ENCODE data around the gene OSBPL1A. TPM values are rescaled to one million over a fixed set of nuclear protein-coding genes. Genes with fewer than 3 reads are reported as not detected.

Gene OSBPL1A
- total and polyA plus RNA-seq, 10 of the 15 experiments (the other 5 are each of a cell fraction or from before 2014, with no cell fraction given): 0.02 to 0.83 (median 0.11) TPM; not detected in 6

- peaks cover 0 to 7% of the 10 kb centered on the region in 2 experiments for H3K36me3 ChIP-seq (ENCODE audit: control insufficient read depth in 2 of 2, insufficient read depth in 2 of 2, low read length in 1 of 2)
- H4K20me1 ChIP-seq (ENCODE audit: control insufficient read depth, insufficient read depth): no peaks in the 10 kb centered on the region
- no peaks in the 10 kb centered on the region for H3K9me3 ChIP-seq (replicated peaks; ENCODE audit: control insufficient read depth, insufficient read depth, low read length)
- POLR2A ChIA-PET: interaction anchor here (0.7 kb wide), 1 partner anchor 540 kb away, joined by 3 read pairs; no protein-coding TSS in a partner anchor
- no peak for FAIRE-seq
- H3K27me3 ChIP-seq (replicated peaks in 1 of 2; ENCODE audit: control insufficient read depth in 2 of 2, insufficient read depth in 2 of 2, low read length in 1 of 2): no peaks in the 10 kb centered on the region
- BruUV-seq (replicated peaks): no TSS peak
- no peak overlapping the region for H3K9ac ChIP-seq (ENCODE audit: control insufficient read depth, insufficient read depth, low read length)
- CTCF ChIA-PET: interaction anchor here (2.7 kb wide), 1 partner anchor 203 kb away, joined by 16 read pairs; no protein-coding TSS in a partner anchor
- RAD21 ChIA-PET (ENCODE audit: unreplicated experiment): interaction anchor here (0.7 kb wide), 1 partner anchor 111 kb away, joined by 3 read pairs; no protein-coding TSS in a partner anchor
- no peak overlapping the region for H3K4me2 ChIP-seq (ENCODE audit: control insufficient read depth, insufficient read depth)
- H2AFZ ChIP-seq (ENCODE audit: control insufficient read depth, low read depth, low read length): no peak overlapping the region
- H3K4me3 ChIP-seq: no peak overlapping the region
- intact Hi-C loops (cut with micrococcal nuclease; ENCODE audit: unreplicated experiment): no loop called here
- in situ Hi-C loops (cut with MboI): loop anchor here (10.0 kb wide), 1 partner anchor 497 kb away; no protein-coding TSS in a partner anchor
- WGBS (ENCODE audit: insufficient coverage, insufficient replicate concordance, low lambda C conversion rate, missing lambda C conversion rate): 67% methylated on average over 2 of the region's 2 CpGs
- SMC1A ChIA-PET (ENCODE audit: uncharacterized antibody, unreplicated experiment): no interaction called here
- no peak for DNase-seq (ENCODE audit: low read depth, low spot score)
- H3K27ac ChIP-seq (ENCODE audit: control insufficient read depth, insufficient read depth): no peak overlapping the region
- no peak for ATAC-seq
- TF ChIP-seq, protein P1, sequence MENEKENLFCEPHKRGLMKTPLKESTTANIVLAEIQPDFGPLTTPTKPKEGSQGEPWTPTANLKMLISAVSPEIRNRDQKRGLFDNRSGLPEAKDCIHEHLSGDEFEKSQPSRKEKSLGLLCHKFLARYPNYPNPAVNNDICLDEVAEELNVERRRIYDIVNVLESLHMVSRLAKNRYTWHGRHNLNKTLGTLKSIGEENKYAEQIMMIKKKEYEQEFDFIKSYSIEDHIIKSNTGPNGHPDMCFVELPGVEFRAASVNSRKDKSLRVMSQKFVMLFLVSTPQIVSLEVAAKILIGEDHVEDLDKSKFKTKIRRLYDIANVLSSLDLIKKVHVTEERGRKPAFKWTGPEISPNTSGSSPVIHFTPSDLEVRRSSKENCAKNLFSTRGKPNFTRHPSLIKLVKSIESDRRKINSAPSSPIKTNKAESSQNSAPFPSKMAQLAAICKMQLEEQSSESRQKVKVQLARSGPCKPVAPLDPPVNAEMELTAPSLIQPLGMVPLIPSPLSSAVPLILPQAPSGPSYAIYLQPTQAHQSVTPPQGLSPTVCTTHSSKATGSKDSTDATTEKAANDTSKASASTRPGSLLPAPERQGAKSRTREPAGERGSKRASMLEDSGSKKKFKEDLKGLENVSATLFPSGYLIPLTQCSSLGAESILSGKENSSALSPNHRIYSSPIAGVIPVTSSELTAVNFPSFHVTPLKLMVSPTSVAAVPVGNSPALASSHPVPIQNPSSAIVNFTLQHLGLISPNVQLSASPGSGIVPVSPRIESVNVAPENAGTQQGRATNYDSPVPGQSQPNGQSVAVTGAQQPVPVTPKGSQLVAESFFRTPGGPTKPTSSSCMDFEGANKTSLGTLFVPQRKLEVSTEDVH (IDR thresholded peaks at IDR 0.05; ENCODE audit: low read depth, partially characterized antibody): no peak
- TF ChIP-seq HDAC2 (IDR thresholded peaks at IDR 0.05) (no peak), NR2C1 (IDR thresholded peaks at IDR 0.05) (no peak)
- H3K79me2 ChIP-seq (ENCODE audit: control insufficient read depth, insufficient read depth, low read length): no peaks in the 10 kb centered on the region
- H3K4me1 ChIP-seq (ENCODE audit: control insufficient read depth, insufficient read depth, low read length): no peaks in the 10 kb centered on the region
Observed at GRCh38 chr18:24121625-24122024, 276.0 kb downstream of the OSBPL1A start.

DNA sequence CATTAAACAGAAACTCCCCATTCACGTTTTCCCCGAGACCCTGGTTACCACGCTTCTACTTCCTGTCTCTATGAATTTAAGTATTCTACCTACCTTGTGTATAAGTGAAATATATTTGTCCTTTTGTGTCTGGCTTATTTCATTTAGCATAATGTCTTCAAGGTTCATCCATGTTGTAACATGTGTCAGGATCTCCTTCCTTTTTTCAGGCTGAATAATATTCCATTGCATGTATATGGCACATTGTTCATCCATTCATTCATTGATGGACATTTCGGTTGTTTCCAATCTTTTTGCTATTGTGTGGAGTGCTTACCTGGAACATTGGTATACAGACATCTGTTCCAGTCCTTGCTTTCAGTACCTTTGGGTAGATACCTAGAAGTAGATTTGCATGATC lies 276.9 kb downstream of the OSBPL1A start:
- H3K27me3 ChIP-seq (replicated peaks in 1 of 2; ENCODE audit: control insufficient read depth in 2 of 2, insufficient read depth in 2 of 2, low read length in 1 of 2): no peaks in the 10 kb centered on the region
- ATAC-seq (no peak), DNase-seq (ENCODE audit: low read depth, low spot score) (no peak), FAIRE-seq (no peak)
- no peak overlapping the region for H3K4me3 ChIP-seq
- H3K9me3 ChIP-seq (replicated peaks; ENCODE audit: control insufficient read depth, insufficient read depth, low read length): no peaks in the 10 kb centered on the region
- H4K20me1 ChIP-seq (ENCODE audit: control insufficient read depth, insufficient read depth): no peaks in the 10 kb centered on the region
- no peak overlapping the region for H2AFZ ChIP-seq (ENCODE audit: control insufficient read depth, low read depth, low read length)
- 84% methylated on average over 4 of the region's 4 CpGs for WGBS (ENCODE audit: insufficient coverage, insufficient replicate concordance, low lambda C conversion rate, missing lambda C conversion rate)
- ChIA-PET POLR2A (no interaction called here), SMC1A (ENCODE audit: uncharacterized antibody, unreplicated experiment) (interaction anchor here (0.7 to 3.0 kb wide), 4 partner anchors 155 to 485 kb away, joined by 3 to 10 read pairs (median 5); no protein-coding TSS in a partner anchor), RAD21 (ENCODE audit: unreplicated experiment) (interaction anchor here (0.6 to 1.2 kb wide), 2 partner anchors 59 to 306 kb away, joined by 3 to 4 read pairs; no protein-coding TSS in a partner anchor), CTCF (interaction anchor here (0.9 to 2.7 kb wide), 4 partner anchors 18 to 499 kb away, joined by 3 to 16 read pairs (median 5); partner anchors contain the start of gene CABYR)
- H3K27ac ChIP-seq (ENCODE audit: control insufficient read depth, insufficient read depth): no peak overlapping the region
- BruUV-seq (replicated peaks): no TSS peak
- H3K36me3 ChIP-seq (ENCODE audit: control insufficient read depth in 2 of 2, insufficient read depth in 2 of 2, low read length in 1 of 2): peaks cover 0 to 11% of the 10 kb centered on the region in 2 experiments
- in situ Hi-C loops (cut with MboI): loop anchor here (10.0 kb wide), 1 partner anchor 496 kb away; no protein-coding TSS in a partner anchor
- intact Hi-C loops (cut with micrococcal nuclease; ENCODE audit: unreplicated experiment): no loop called here
- H3K79me2 ChIP-seq (ENCODE audit: control insufficient read depth, insufficient read depth, low read length): no peaks in the 10 kb centered on the region
- H3K4me2 ChIP-seq (ENCODE audit: control insufficient read depth, insufficient read depth): no peak overlapping the region
- no peaks in the 10 kb centered on the region for H3K4me1 ChIP-seq (ENCODE audit: control insufficient read depth, insufficient read depth, low read length)
- H3K9ac ChIP-seq (ENCODE audit: control insufficient read depth, insufficient read depth, low read length): no peak overlapping the region
- TF ChIP-seq ZNF207 (IDR thresholded peaks at IDR 0.05; ENCODE audit: borderline replicate concordance) (no peak), NKRF (conservative IDR thresholded peaks at IDR 0.05) (no peak), CTCF (IDR thresholded peaks at IDR 0.05 in 2 of 3, conservative IDR thresholded peaks at IDR 0.05 in 1 of 3; ENCODE audit: control insufficient read depth in 2 of 3, extremely low read depth in 1 of 3, insufficient read depth in 1 of 3, low read depth in 3 of 3, low read length in 3 of 3) (no peak), KDM1A (IDR thresholded peaks at IDR 0.05; ENCODE audit: borderline replicate concordance) (no peak), NR2F1 (conservative IDR thresholded peaks at IDR 0.05) (no peak), SMARCA5 (IDR thresholded peaks at IDR 0.05) (no peak)
